ENCODE data around the gene USH1G. TPM values are rescaled to one million over a fixed set of nuclear protein-coding genes. Genes with fewer than 3 reads are reported as not detected.
A peak's percentile ranks its signal among the peaks of the same experiment; 100 is the strongest.

Gene USH1G
- polyA plus RNA-seq, 1 donor (not counting 4 experiments of a cell fraction or from before 2014, with no cell fraction given) = 0.34 TPM

DNA sequence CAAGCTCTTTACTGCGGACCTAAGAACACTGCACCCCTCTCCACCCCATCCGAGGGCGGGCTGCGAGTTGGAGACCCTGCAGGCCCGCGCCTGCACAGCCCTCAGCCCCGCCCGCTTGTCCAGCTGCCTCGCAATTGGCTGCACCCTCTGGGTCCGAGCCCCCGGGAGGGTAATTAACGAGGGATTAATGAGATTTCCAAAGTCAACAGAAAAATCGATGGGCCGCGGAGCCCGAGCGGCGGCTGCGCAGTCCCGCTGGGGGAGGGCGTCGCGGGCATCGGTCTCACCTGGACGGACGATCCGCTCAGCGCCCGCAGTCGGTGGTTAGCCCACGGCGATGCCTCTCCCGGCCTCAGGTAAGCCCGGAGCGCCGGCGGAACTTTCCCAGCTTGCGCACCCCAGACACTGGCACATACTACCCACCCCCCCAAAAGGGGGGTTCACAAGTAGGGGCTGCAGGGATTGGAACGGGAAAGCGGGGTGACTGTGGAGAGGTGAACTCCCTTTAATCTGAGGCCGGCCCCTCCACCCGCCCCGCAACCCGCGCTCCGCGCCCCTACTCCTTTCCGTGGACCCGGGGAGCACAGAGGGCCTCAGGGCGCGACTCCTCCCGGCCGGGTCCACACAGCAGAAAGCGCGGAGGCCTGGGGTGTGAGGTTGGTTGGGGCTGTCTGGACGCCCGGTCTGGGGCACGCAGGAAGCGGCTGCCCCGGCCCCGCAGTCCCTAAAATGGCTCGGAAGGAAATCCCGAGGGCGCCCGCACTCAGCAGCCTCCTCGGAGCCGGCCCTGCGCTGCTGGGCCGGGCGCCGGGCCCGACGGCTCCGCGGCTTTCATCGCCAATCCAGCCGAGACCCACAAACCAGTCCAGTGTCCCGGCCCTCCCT, 12.8 kb upstream of the USH1G start, which contains the start of gene OTOP3:
OTOP3 (plus strand) TSS at position 314 of the 885 bp plus-strand sequence; CDS start at position 338, 24 bp downstream.
- H3K4me1 ChIP-seq (ENCODE audit: control insufficient read depth, extremely low read depth, insufficient read depth, low read length) = no peaks in the 10 kb centered on the region
- H3K4me2 ChIP-seq (ENCODE audit: control insufficient read depth, extremely low read depth, insufficient read depth, low read depth, low read length) = peak within 1 kb of the TSS; percentile 16
- H3K27ac ChIP-seq (ENCODE audit: control insufficient read depth, insufficient read depth, low read length) = no peak within 1 kb of the TSS
- no peak for DNase-seq (ENCODE audit: low read depth, low spot score)
- H3K4me3 ChIP-seq (ENCODE audit: control insufficient read depth in 2 of 3, extremely low read depth in 1 of 3, insufficient read depth in 2 of 3, low read depth in 1 of 3, low read length in 3 of 3) = no peak within 1 kb of the TSS
- H3K9me1 ChIP-seq (ENCODE audit: control insufficient read depth, extremely low read depth, insufficient read depth, low read length) = no peaks in the 10 kb centered on the region
- H2AFZ ChIP-seq (ENCODE audit: control insufficient read depth, low read length) = no peak within 1 kb of the TSS
- no peaks in the 10 kb centered on the region for H4K20me1 ChIP-seq (ENCODE audit: control insufficient read depth, extremely low read depth, insufficient read depth, low read length)
- no peaks in the 10 kb centered on the region for H3K36me3 ChIP-seq (ENCODE audit: control insufficient read depth in 2 of 2, extremely low read depth in 1 of 2, insufficient read depth in 2 of 2, low read length in 2 of 2)
- H3K27me3 ChIP-seq (ENCODE audit: control insufficient read depth, extremely low read depth, insufficient read depth, low read length) = peaks cover 48% of the 10 kb centered on the region
- TF ChIP-seq EZH2 (IDR thresholded peaks at IDR 0.05; ENCODE audit: low read length) = peak; percentile 93
- TF ChIP-seq, protein P1, sequence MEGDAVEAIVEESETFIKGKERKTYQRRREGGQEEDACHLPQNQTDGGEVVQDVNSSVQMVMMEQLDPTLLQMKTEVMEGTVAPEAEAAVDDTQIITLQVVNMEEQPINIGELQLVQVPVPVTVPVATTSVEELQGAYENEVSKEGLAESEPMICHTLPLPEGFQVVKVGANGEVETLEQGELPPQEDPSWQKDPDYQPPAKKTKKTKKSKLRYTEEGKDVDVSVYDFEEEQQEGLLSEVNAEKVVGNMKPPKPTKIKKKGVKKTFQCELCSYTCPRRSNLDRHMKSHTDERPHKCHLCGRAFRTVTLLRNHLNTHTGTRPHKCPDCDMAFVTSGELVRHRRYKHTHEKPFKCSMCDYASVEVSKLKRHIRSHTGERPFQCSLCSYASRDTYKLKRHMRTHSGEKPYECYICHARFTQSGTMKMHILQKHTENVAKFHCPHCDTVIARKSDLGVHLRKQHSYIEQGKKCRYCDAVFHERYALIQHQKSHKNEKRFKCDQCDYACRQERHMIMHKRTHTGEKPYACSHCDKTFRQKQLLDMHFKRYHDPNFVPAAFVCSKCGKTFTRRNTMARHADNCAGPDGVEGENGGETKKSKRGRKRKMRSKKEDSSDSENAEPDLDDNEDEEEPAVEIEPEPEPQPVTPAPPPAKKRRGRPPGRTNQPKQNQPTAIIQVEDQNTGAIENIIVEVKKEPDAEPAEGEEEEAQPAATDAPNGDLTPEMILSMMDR (optimal IDR thresholded peaks at IDR 0.05 in 1 of 3, IDR thresholded peaks at IDR 0.05 in 1 of 3, conservative IDR thresholded peaks at IDR 0.05 in 1 of 3; ENCODE audit: extremely low read depth in 1 of 3, insufficient read depth in 2 of 3, low read length in 3 of 3) = no peak
- H3K79me2 ChIP-seq (ENCODE audit: control insufficient read depth, insufficient read depth, low read length) = no peaks in the 10 kb centered on the region
- H3K9me3 ChIP-seq (ENCODE audit: control insufficient read depth, low read depth, low read length) = no peaks in the 10 kb centered on the region
- no peak for FAIRE-seq
- no peak within 1 kb of the TSS for H3K9ac ChIP-seq (ENCODE audit: control insufficient read depth, extremely low read depth, insufficient read depth, low read length)
- dilution Hi-C loops (cut with MboI; ENCODE audit: extremely low pct_ligation_motif_present, low sequenced_read_pairs) = no loop called here

DNA sequence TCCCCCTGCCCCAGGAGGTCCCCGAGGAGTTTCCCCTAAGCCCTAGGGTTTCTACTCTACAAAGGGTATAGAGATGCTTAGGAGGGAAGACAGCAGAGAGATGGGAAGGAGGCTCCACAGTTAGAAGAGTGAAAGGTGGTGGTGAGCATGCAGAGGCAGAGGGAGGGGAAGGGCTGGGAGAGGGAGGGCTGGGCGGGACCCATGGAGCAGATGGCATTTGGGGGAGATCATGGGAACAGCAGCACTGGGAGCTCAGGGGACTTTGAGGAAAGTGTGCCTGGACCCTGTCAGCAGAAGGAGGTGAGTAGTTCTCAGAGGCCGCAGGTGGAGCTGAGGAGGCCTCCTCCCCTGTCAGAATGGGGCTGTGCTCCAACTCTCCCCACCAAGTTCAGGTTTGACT, 12.0 kb upstream of the USH1G start:
- Histone ChIP-seq H3K4me1 (ENCODE audit: control insufficient read depth, extremely low read depth, insufficient read depth, low read length) (no peaks in the 10 kb centered on the region), H2AFZ (ENCODE audit: control insufficient read depth, low read length) (no peak overlapping the region), H3K9me1 (ENCODE audit: control insufficient read depth, extremely low read depth, insufficient read depth, low read length) (no peaks in the 10 kb centered on the region), H4K20me1 (ENCODE audit: control insufficient read depth, extremely low read depth, insufficient read depth, low read length) (no peaks in the 10 kb centered on the region), H3K36me3 (ENCODE audit: control insufficient read depth in 2 of 2, extremely low read depth in 1 of 2, insufficient read depth in 2 of 2, low read length in 2 of 2) (no peaks in the 10 kb centered on the region), H3K27ac (ENCODE audit: control insufficient read depth, insufficient read depth, low read length) (no peak overlapping the region), H3K9me3 (ENCODE audit: control insufficient read depth, low read depth, low read length) (no peaks in the 10 kb centered on the region), H3K79me2 (ENCODE audit: control insufficient read depth, insufficient read depth, low read length) (no peaks in the 10 kb centered on the region), H3K4me3 (ENCODE audit: control insufficient read depth in 2 of 3, extremely low read depth in 1 of 3, insufficient read depth in 2 of 3, low read depth in 1 of 3, low read length in 3 of 3) (no peak overlapping the region), H3K4me2 (ENCODE audit: control insufficient read depth, extremely low read depth, insufficient read depth, low read depth, low read length) (no peak overlapping the region), H3K27me3 (ENCODE audit: control insufficient read depth, extremely low read depth, insufficient read depth, low read length) (peaks cover 48% of the 10 kb centered on the region), H3K9ac (ENCODE audit: control insufficient read depth, extremely low read depth, insufficient read depth, low read length) (no peak overlapping the region)
- DNase-seq (ENCODE audit: low read depth, low spot score) (no peak), FAIRE-seq (no peak)
- dilution Hi-C loops (cut with MboI; ENCODE audit: extremely low pct_ligation_motif_present, low sequenced_read_pairs) = no loop called here
- TF ChIP-seq EZH2 (IDR thresholded peaks at IDR 0.05; ENCODE audit: low read length) = no peak
- TF ChIP-seq, protein P1 (optimal IDR thresholded peaks at IDR 0.05 in 1 of 3, IDR thresholded peaks at IDR 0.05 in 1 of 3, conservative IDR thresholded peaks at IDR 0.05 in 1 of 3; ENCODE audit: extremely low read depth in 1 of 3, insufficient read depth in 2 of 3, low read length in 3 of 3) = no peak

Data from keratinocyte (primary cell).